ENCODE measurements around the gene MIAT.
A peak's percentile ranks its signal among the peaks of the same experiment; 100 is the strongest.

The MIAT gene

GRCh38 chr22:26669060-26669481, 11.7 kb downstream of the MIAT start:
- CTCF ChIA-PET = interaction anchor here (1.3 to 9.6 kb wide), 5 partner anchors 10 to 304 kb away, joined by 3 to 150 read pairs (median 3); no protein-coding TSS in a partner anchor
- POLR2A ChIA-PET = no interaction called here
- no peak overlapping the region for H3K4me3 ChIP-seq (ENCODE audit: low read depth, low read length)
- DNase-seq (ENCODE audit: low read depth, low spot score) = no peak
- TF ChIP-seq CTCF (IDR thresholded peaks at IDR 0.05; ENCODE audit: insufficient read depth, low read length, missing control alignments) = peak; percentile 64

- POLR2A ChIA-PET = no interaction called here
- DNase-seq (ENCODE audit: low read depth, low spot score) = no peak
- TF ChIP-seq CTCF (IDR thresholded peaks at IDR 0.05; ENCODE audit: insufficient read depth, low read length, missing control alignments) = no peak
- H3K4me3 ChIP-seq (ENCODE audit: low read depth, low read length) = no peak overlapping the region
- CTCF ChIA-PET = interaction anchor here (1.3 kb wide), 1 partner anchor 9 kb away, joined by 3 read pairs; no protein-coding TSS in a partner anchor
Measured at GRCh38 chr22:26670459-26670858, 13.1 kb downstream of the MIAT start.

- no peak for TF ChIP-seq CTCF (IDR thresholded peaks at IDR 0.05; ENCODE audit: insufficient read depth, low read length, missing control alignments)
- H3K4me3 ChIP-seq (ENCODE audit: low read depth, low read length) = no peak overlapping the region
- POLR2A ChIA-PET = no interaction called here
- DNase-seq (ENCODE audit: low read depth, low spot score) = no peak
- CTCF ChIA-PET = interaction anchor here (0.6 to 3.5 kb wide), 5 partner anchors 8 to 168 kb away, joined by 3 to 26 read pairs (median 13); no protein-coding TSS in a partner anchor
Measured at GRCh38 chr22:26671317-26672059, 14.1 kb downstream of the MIAT start.

GRCh38 chr22:26672060-26672471, 14.7 kb downstream of the MIAT start:
- CTCF ChIA-PET = interaction anchor here (0.8 to 3.5 kb wide), 7 partner anchors 8 to 1204 kb away, joined by 3 to 26 read pairs (median 12); no protein-coding TSS in a partner anchor
- no peak for DNase-seq (ENCODE audit: low read depth, low spot score)
- POLR2A ChIA-PET = interaction anchor here (1.0 kb wide), 1 partner anchor 121 kb away, joined by 3 read pairs; no protein-coding TSS in a partner anchor
- H3K4me3 ChIP-seq (ENCODE audit: low read depth, low read length) = peak overlapping the region; percentile 95
- no peak for TF ChIP-seq CTCF (IDR thresholded peaks at IDR 0.05; ENCODE audit: insufficient read depth, low read length, missing control alignments)

- peak overlapping the region; percentile 95 for H3K4me3 ChIP-seq (ENCODE audit: low read depth, low read length)
- DNase-seq (ENCODE audit: low read depth, low spot score) = peak; percentile 71
- TF ChIP-seq CTCF (IDR thresholded peaks at IDR 0.05; ENCODE audit: insufficient read depth, low read length, missing control alignments) = peak; percentile 70
- ChIA-PET POLR2A (interaction anchor here (1.0 to 1.2 kb wide), 3 partner anchors 9 to 159 kb away, joined by 3 read pairs; no protein-coding TSS in a partner anchor), CTCF (interaction anchor here (0.7 to 3.5 kb wide), 18 partner anchors 9 to 1204 kb away, joined by 3 to 26 read pairs (median 4); no protein-coding TSS in a partner anchor)
Measured at GRCh38 chr22:26672590-26673468, 15.4 kb downstream of the MIAT start.
